ENCODE results near the gene EYA4. TPM values are rescaled to one million over a fixed set of nuclear protein-coding genes. Genes with fewer than 3 reads are reported as not detected.

EYA4 gene
- total and polyA plus RNA-seq, 2 of the 4 experiments (the other 2 are of a cell fraction) = 5.7 to 11.1 TPM

DNA sequence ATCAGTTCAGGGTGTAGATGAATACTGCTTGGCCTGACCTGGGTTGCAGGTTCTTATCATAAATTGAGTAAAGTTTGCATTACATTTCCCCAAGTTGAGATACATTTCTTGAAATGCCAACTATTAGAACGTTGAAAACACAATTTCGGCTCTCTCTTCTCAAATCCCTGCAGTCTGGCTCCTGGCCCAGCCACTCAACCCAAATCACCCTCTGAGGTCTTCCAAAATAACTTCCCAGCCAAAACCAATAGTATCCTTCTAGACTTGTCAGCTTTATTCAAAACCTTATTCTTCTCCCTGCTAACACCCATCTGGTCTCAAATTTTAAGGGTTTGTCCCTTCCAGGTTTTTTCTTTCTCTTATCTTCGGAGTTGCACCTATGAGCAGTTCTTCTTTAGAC, 263.6 kb downstream of the EYA4 start:
- Histone ChIP-seq H3K9ac (ENCODE audit: low read depth, low read length) (no peak overlapping the region), H3K18ac (ENCODE audit: low read depth, low read length) (no peak overlapping the region), H3K79me1 (ENCODE audit: low read depth in 1 of 2, low read length in 2 of 2) (no peaks in the 10 kb centered on the region), H4K5ac (ENCODE audit: low read depth, low read length) (no peak overlapping the region), H3K23ac (ENCODE audit: low read depth, low read length) (no peak overlapping the region), H3K14ac (replicated peaks; ENCODE audit: low read depth, low read length) (no peak overlapping the region), H3K36me3 (ENCODE audit: control insufficient read depth, insufficient read depth, low read length) (peaks cover 1% of the 10 kb centered on the region; the same call in 1 of the 2 replicates), H4K91ac (ENCODE audit: insufficient read depth, low read depth, low read length) (no peak overlapping the region), H2AK9ac (replicated peaks; ENCODE audit: low read depth, low read length, poor library complexity) (no peak overlapping the region), H3K4me1 (ENCODE audit: control insufficient read depth, insufficient read depth, low read length) (peaks cover 4% of the 10 kb centered on the region), H2AK5ac (ENCODE audit: low read depth, low read length) (no peak overlapping the region), H2BK15ac (ENCODE audit: low read depth, low read length) (no peak overlapping the region), H3K4me3 (ENCODE audit: insufficient read depth, low read depth, low read length) (no peak overlapping the region), H4K8ac (ENCODE audit: low read depth in 2 of 2, low read length in 2 of 2) (no peak overlapping the region), H2AFZ (replicated peaks; ENCODE audit: low read length, poor library complexity) (no peak overlapping the region), H3K27ac (ENCODE audit: insufficient read depth, low read length) (no peak overlapping the region), H3K56ac (ENCODE audit: extremely low read depth, insufficient read depth, low read length) (no peak overlapping the region), H3K27me3 (ENCODE audit: control insufficient read depth, insufficient read depth, low read length) (no peaks in the 10 kb centered on the region), H2BK120ac (ENCODE audit: low read depth, low read length) (no peak overlapping the region), H3K9me1 (ENCODE audit: insufficient read depth, low read length) (peaks cover 2% of the 10 kb centered on the region; the same call in 1 of the 2 replicates), H3K9me3 (ENCODE audit: control insufficient read depth, insufficient read depth, low read length) (no peaks in the 10 kb centered on the region), H4K20me1 (ENCODE audit: insufficient read depth, low read length) (no peaks in the 10 kb centered on the region), H3K4ac (ENCODE audit: low read depth, low read length) (no peak overlapping the region), H3K4me2 (ENCODE audit: low read depth, low read length) (no peak overlapping the region), H2BK5ac (ENCODE audit: low read depth, low read length, poor library complexity, severe bottlenecking) (no peak overlapping the region), H2BK20ac (ENCODE audit: low read depth, low read length) (no peak overlapping the region)
- DNase-seq (no peak), ATAC-seq (ENCODE audit: low read depth) (no peak)
- intact Hi-C loops (cut with micrococcal nuclease) = no loop called here
- ChIA-PET CTCF (no interaction called here), POLR2A (ENCODE audit: unreplicated experiment) (no interaction called here)
- WGBS, 2 experiments (ENCODE audit: extremely low coverage in 2 of 2, insufficient read length in 1 of 2) = 65% methylated on average over 2 of the region's 3 CpGs; no CpG with 5 or more reads in 1 of the 2 experiments
- BruUV-seq (replicated peaks) = no TSS peak
- dilution Hi-C loops (cut with HindIII; ENCODE audit: low sequenced_read_pairs, unreplicated experiment) = no loop called here
- TF ChIP-seq RCOR1 (IDR thresholded peaks at IDR 0.05; ENCODE audit: insufficient replicate concordance, low read length) (no peak), RAD21 (IDR thresholded peaks at IDR 0.05; ENCODE audit: low read length) (no peak), CHD1 (IDR thresholded peaks at IDR 0.05; ENCODE audit: low read depth, low read length) (no peak), RFX5 (IDR thresholded peaks at IDR 0.05; ENCODE audit: low read depth, low read length) (no peak), MXI1 (IDR thresholded peaks at IDR 0.05; ENCODE audit: borderline replicate concordance, low read depth, low read length) (no peak), CTCF (conservative IDR thresholded peaks at IDR 0.05; ENCODE audit: low read depth, low read length) (no peak), MAZ (IDR thresholded peaks at IDR 0.05; ENCODE audit: borderline replicate concordance, low read depth, low read length) (no peak), NFE2L2 (IDR thresholded peaks at IDR 0.05; ENCODE audit: low read depth, low read length) (no peak), SMC3 (IDR thresholded peaks at IDR 0.05; ENCODE audit: low read depth, low read length) (no peak), CEBPB (IDR thresholded peaks at IDR 0.05; ENCODE audit: low read depth, low read length) (no peak), BHLHE40 (IDR thresholded peaks at IDR 0.05; ENCODE audit: low read depth, low read length) (no peak), POLR2A (IDR thresholded peaks at IDR 0.05; ENCODE audit: low read depth, low read length) (no peak), MAFK (IDR thresholded peaks at IDR 0.05; ENCODE audit: low read depth, low read length) (no peak)
- TF ChIP-seq, protein P1, sequence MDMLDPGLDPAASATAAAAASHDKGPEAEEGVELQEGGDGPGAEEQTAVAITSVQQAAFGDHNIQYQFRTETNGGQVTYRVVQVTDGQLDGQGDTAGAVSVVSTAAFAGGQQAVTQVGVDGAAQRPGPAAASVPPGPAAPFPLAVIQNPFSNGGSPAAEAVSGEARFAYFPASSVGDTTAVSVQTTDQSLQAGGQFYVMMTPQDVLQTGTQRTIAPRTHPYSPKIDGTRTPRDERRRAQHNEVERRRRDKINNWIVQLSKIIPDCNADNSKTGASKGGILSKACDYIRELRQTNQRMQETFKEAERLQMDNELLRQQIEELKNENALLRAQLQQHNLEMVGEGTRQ (IDR thresholded peaks at IDR 0.05; ENCODE audit: low read depth, low read length) = no peak
- TF ChIP-seq, protein P2, sequence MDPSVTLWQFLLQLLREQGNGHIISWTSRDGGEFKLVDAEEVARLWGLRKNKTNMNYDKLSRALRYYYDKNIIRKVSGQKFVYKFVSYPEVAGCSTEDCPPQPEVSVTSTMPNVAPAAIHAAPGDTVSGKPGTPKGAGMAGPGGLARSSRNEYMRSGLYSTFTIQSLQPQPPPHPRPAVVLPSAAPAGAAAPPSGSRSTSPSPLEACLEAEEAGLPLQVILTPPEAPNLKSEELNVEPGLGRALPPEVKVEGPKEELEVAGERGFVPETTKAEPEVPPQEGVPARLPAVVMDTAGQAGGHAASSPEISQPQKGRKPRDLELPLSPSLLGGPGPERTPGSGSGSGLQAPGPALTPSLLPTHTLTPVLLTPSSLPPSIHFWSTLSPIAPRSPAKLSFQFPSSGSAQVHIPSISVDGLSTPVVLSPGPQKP (IDR thresholded peaks at IDR 0.05; ENCODE audit: borderline replicate concordance, low read depth, low read length) = no peak
- in situ Hi-C loops (cut with MboI; ENCODE audit: low sequenced_read_pairs) = no loop called here

All from IMR-90 (cell line).